T-cell (primary cell): Measurements from ENCODE around the gene KIZ. TPM values are rescaled to one million over a fixed set of nuclear protein-coding genes. Genes with fewer than 3 reads are reported as not detected.

Source experiments
- ATAC-seq, 4 experiments: fragments of 200-7000 bp in 3 of 4; fragments of 150-1000 bp in 1 of 4; cut with Tn5 transposase; replicated peaks in 1 of 4; 1 replicate in 3 of 4; 2 replicates in 1 of 4; pipeline ENCODE4 v1.10.0; 2021; ENCODE audit warnings: moderate library complexity in 3 of 4, mild to moderate bottlenecking in 2 of 4, moderate number of reproducible peaks in 1 of 4
- CTCF ChIA-PET, 2 donors: fragments of 300-600 bp; sonication (Branson Sonifier 250); formaldehyde crosslinking; loops; one replicate each; lab custom pipeline; 2022; ENCODE audit warnings: antibody characterized with exemption in 2 of 2; lab: Charles Lee
- POLR2A ChIA-PET, 2 donors: fragments of 300-600 bp; sonication (Branson Sonifier 250); formaldehyde crosslinking; loops; one replicate each; lab custom pipeline; 2022; ENCODE audit warnings: antibody characterized with exemption in 2 of 2; lab: Charles Lee
- DNase-seq, 35 experiments: peaks; one replicate each; pipeline versions ENCODE4 v3.0.0 to v3.0.0-alpha.2; 2013 to 2023
- H3K27ac ChIP-seq: one replicate; pipeline ENCODE4 v1.5.1; 2013; ENCODE audit warnings: low read length
- H3K27me3 ChIP-seq, 2 experiments: replicated peaks in 1 of 2; 1 replicate in 1 of 2; 2 replicates in 1 of 2; pipeline versions ENCODE4 v1.6.1 to v1.7.0; 2013; ENCODE audit warnings: low read length in 1 of 2, mixed read lengths in 1 of 2; ENCODE audit not compliant: control insufficient read depth in 2 of 2, insufficient read depth in 2 of 2; ENCODE audit errors: extremely low read depth in 1 of 2
- H3K36me3 ChIP-seq, 2 donors: 1 replicate in 1 of 2; 2 replicates in 1 of 2; pipeline versions ENCODE4 v1.6.1 to v1.7.0; 2013; ENCODE audit warnings: low read length in 1 of 2; ENCODE audit not compliant: control insufficient read depth in 2 of 2, insufficient read depth in 1 of 2; ENCODE audit errors: extremely low read depth in 1 of 2
- H3K4me1 ChIP-seq, 2 experiments: 1 replicate in 1 of 2; 2 replicates in 1 of 2; pipeline versions ENCODE4 v1.6.1 to v1.7.0; 2013; ENCODE audit warnings: low read length in 2 of 2, mixed read lengths in 1 of 2; ENCODE audit not compliant: insufficient read depth in 2 of 2, control insufficient read depth in 1 of 2; ENCODE audit errors: extremely low read depth in 1 of 2
- H3K4me3 ChIP-seq, 2 donors: 1 replicate in 1 of 2; 2 replicates in 1 of 2; pipeline versions ENCODE4 v1.5.1 to v1.7.0; 2013; ENCODE audit warnings: mild to moderate bottlenecking in 2 of 2, low read length in 1 of 2, moderate library complexity in 1 of 2; ENCODE audit not compliant: control insufficient read depth in 1 of 2; ENCODE audit errors: extremely low read depth in 1 of 2
- H3K9me3 ChIP-seq: 2 replicates; pipeline ENCODE4 v1.7.0; 2013
- H3K27ac Mint-ChIP-seq, 2 donors: one replicate each; pipeline ENCODE4 v1.8.0; 2020 to 2021; ENCODE audit warnings: mild to moderate bottlenecking in 2 of 2, mixed read lengths in 2 of 2
- H3K27me3 Mint-ChIP-seq, 2 donors: one replicate each; pipeline ENCODE4 v1.8.0; 2021 to 2022; ENCODE audit warnings: mixed read lengths in 2 of 2
- H3K36me3 Mint-ChIP-seq: one replicate; pipeline ENCODE4 v1.8.0; 2021; ENCODE audit warnings: mixed read lengths
- H3K4me1 Mint-ChIP-seq, 3 donors: one replicate each; pipeline ENCODE4 v1.8.0; 2020 to 2022; ENCODE audit warnings: mixed read lengths in 3 of 3, mild to moderate bottlenecking in 1 of 3
- H3K4me3 Mint-ChIP-seq, 3 donors: one replicate each; pipeline ENCODE4 v1.8.0; 2020 to 2022; ENCODE audit warnings: mild to moderate bottlenecking in 3 of 3, mixed read lengths in 3 of 3, moderate library complexity in 3 of 3
- H3K9me3 Mint-ChIP-seq, 3 donors: one replicate each; pipeline ENCODE4 v1.8.0; 2020 to 2022; ENCODE audit warnings: mixed read lengths in 3 of 3
- WGBS: methylation state at CpG from one replicate; pipeline ENCODE4 v1.1.5; 2013; ENCODE audit warnings: missing lambda C conversion rate; ENCODE audit not compliant: insufficient coverage; 5-methylcytosine and 5-hydroxymethylcytosine counted together
- total RNA-seq, 35 experiments: library from RNA in 6 of 35; stranded (reverse) in 6 of 35; fragments of 120-200 nt in 1 of 35; gene quantifications; one replicate each; pipeline versions ENCODE4 v1.2.1 to v1.2.4 and lab custom pipeline; 2013 to 2026

KIZ gene
- total RNA-seq, 5 donors from 2014 or later (not counting 1 experiment from before 2014, with no cell fraction given), result 30.1 to 44.0 (median 41.2) TPM

DNA sequence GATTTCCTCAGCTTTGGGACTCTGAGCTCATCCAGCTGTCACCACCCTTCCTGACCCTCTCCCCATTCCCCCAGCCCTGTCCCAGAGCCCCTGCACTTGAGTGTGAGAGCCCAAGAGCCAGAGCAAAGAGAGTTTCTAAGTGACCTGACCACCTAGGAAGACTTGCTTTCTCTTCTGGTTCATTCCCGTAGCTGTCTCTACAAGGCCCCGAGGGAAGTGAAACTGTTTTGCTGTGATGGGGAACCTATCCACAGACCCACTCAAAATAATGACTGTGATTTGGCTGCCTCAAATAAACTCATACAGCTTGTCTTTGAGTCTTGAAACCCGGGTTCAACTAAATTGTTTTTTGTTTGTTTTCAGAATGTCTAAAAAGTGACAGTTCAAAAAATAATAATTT lies 102.6 kb downstream of the KIZ start:
- ATAC-seq (no peak), DNase-seq (no peak)
- Histone ChIP-seq H3K9me3 (no peaks in the 10 kb centered on the region), H3K27me3 (no peaks in the 10 kb centered on the region), H3K4me3 (no peak overlapping the region), H3K27ac (no peak overlapping the region), H3K36me3 (peaks cover 6 to 35% of the 10 kb centered on the region in 2 donors), H3K4me1 (no peaks in the 10 kb centered on the region)
- POLR2A ChIA-PET, result no interaction called here
- no peak overlapping the region for H3K27ac Mint-ChIP-seq
- no CpG with 5 or more reads among the region's 3 CpGs for WGBS
- no peaks in the 10 kb centered on the region for H3K27me3 Mint-ChIP-seq
- peaks cover 52% of the 10 kb centered on the region for H3K36me3 Mint-ChIP-seq
- H3K4me3 Mint-ChIP-seq, result no peak overlapping the region
- CTCF ChIA-PET, result interaction anchor here in 1 of 2 donors (1.2 kb wide), 1 partner anchor 277 kb away, joined by 3 read pairs; no protein-coding TSS in a partner anchor
- no peaks in the 10 kb centered on the region for H3K4me1 Mint-ChIP-seq
- H3K9me3 Mint-ChIP-seq, result no peaks in the 10 kb centered on the region

DNA sequence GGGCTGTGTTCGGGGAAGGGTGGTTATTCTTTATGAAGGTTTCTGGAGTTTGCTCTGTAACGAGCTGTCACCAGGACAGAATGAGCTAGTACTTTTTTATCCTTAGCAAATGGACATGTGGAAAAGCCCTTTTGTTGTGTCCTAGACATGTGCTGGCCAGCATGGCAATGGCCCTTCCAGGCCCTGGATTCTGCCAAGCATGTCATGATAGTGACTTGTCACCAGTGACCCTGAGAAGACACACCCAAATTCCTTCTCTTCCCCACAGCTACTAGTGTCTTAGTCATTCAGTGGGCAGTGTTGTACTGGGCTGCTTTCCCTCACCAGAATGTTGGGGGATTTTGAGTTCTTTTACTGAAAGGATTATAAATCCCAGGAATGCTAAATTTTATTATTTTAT lies 103.3 kb downstream of the KIZ start:
- no peak overlapping the region for H3K27ac Mint-ChIP-seq

DNA sequence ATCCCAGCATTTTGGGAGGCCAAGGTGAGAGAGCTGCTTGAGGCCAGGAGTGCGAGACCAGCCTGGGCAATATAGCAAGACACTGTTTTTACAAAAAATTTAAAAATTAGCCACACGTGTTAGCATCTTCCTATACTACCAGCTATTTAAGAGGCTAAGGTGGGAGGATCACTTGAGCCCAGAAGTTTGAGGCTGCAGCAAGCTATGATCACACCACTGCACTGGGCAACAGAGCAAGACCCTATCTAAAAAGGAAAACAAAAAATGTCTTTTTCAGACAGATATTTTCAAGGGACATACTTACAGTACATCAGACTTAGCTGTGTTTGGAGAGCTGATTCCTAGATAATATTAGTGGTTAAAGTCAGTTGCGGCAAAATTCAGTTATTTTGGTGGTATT lies 104.3 kb downstream of the KIZ start:
- Histone ChIP-seq H3K27me3 (no peaks in the 10 kb centered on the region), H3K4me1 (no peaks in the 10 kb centered on the region), H3K9me3 (no peaks in the 10 kb centered on the region), H3K27ac (no peak overlapping the region), H3K36me3 (peaks cover 6 to 33% of the 10 kb centered on the region in 2 donors), H3K4me3 (no peak overlapping the region)
- Mint-ChIP-seq H3K9me3 (no peaks in the 10 kb centered on the region), H3K36me3 (peaks cover 47% of the 10 kb centered on the region), H3K27me3 (no peaks in the 10 kb centered on the region), H3K4me3 (no peak overlapping the region), H3K4me1 (peaks cover 0 to 3% (median 0%) of the 10 kb centered on the region in 3 donors), H3K27ac (no peak overlapping the region)
- WGBS, result 100% methylated on average over 2 of the region's 3 CpGs
- POLR2A ChIA-PET, result no interaction called here
- DNase-seq (no peak), ATAC-seq (no peak)
- CTCF ChIA-PET, result interaction anchor here in 1 of 2 donors (1.0 kb wide), 1 partner anchor 276 kb away, joined by 3 read pairs; no protein-coding TSS in a partner anchor

More for the DNA sequence above, 103.3 kb downstream of the KIZ start:
- POLR2A ChIA-PET, result no interaction called here
- Mint-ChIP-seq H3K27me3 (no peaks in the 10 kb centered on the region), H3K4me3 (no peak overlapping the region), H3K9me3 (no peaks in the 10 kb centered on the region), H3K4me1 (no peaks in the 10 kb centered on the region), H3K36me3 (peaks cover 52% of the 10 kb centered on the region)
- no peak for DNase-seq
- H3K27me3 ChIP-seq, result no peaks in the 10 kb centered on the region
- WGBS, result no CpG with 5 or more reads among the region's 2 CpGs
- CTCF ChIA-PET, result interaction anchor here in 1 of 2 donors (1.2 kb wide), 1 partner anchor 276 kb away, joined by 3 read pairs; no protein-coding TSS in a partner anchor
- H3K4me3 ChIP-seq, result no peak overlapping the region
- H3K27ac ChIP-seq, result no peak overlapping the region
- H3K4me1 ChIP-seq, result no peaks in the 10 kb centered on the region
- no peak for ATAC-seq
- H3K36me3 ChIP-seq, result peaks cover 6 to 35% of the 10 kb centered on the region in 2 donors
- no peaks in the 10 kb centered on the region for H3K9me3 ChIP-seq

DNA sequence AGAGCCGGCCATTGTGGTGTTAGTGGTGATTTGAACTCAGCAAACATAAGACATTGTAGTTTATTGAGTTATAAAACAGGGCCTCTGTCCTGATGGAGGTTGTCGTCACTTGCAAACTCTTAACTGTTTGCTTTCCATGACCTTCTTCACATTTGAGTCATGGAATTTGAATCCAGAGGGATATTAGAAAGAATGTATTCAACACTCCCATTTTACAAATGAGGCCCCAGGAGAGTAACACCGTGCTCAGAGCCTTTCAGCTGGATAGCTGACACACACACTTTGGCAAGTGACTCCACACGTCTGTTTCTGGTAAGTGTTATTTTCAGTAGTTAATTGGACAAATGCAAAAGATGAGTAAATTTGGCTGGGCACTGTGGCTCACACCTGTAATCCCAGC lies 104.8 kb downstream of the KIZ start:
- Histone ChIP-seq H3K4me1 (no peaks in the 10 kb centered on the region), H3K27ac (no peak overlapping the region), H3K36me3 (peaks cover 6 to 33% of the 10 kb centered on the region in 2 donors), H3K4me3 (no peak overlapping the region), H3K27me3 (no peaks in the 10 kb centered on the region), H3K9me3 (no peaks in the 10 kb centered on the region)
- CTCF ChIA-PET, result interaction anchor here in 1 of 2 donors (1.0 kb wide), 1 partner anchor 275 kb away, joined by 3 read pairs; no protein-coding TSS in a partner anchor
- Mint-ChIP-seq H3K4me1 (peaks cover under 1 to 3% (median under 1%) of the 10 kb centered on the region in 3 donors), H3K36me3 (peaks cover 42% of the 10 kb centered on the region), H3K4me3 (no peak overlapping the region), H3K27ac (no peak overlapping the region), H3K27me3 (no peaks in the 10 kb centered on the region), H3K9me3 (no peaks in the 10 kb centered on the region)
- POLR2A ChIA-PET, result no interaction called here
- ATAC-seq, result no peak
- DNase-seq, result no peak
- WGBS, result 100% methylated on average over 2 of the region's 4 CpGs

DNA sequence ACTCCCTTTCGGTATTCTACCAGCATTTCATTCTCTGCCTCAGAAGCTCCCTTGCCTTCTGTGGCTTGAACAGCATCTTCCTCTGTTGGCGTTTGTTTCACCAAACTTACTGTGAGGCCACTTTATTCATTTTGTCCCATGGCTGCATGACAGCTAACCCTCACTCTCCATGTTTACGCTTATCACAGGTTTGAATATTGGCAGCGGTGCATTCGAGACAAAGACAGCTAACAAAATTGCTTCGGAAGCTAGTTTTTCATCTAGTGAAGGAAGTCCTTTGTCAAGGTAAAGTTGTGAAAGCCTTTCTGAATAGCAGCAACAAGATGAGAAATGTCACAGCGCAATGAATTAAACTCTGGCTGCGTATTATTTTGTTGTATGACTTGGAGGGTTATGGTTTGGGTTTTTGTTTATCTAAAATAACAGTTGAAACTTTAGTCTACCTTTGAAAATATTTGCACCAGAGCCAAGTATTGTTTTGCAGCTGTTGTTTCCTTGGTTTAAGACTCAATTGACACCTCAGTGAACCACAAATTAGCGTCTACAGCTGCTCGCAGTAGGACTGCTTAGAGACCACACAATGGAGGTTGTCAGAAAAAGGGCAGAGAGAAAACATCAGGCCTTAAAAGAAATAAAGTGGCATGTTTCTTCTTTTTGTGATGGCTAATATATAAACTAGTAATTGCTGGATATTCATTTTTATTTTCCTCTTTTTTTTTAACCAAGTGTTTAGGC lies 106.8 kb downstream of the KIZ start:
- CTCF ChIA-PET, result interaction anchor here (0.6 to 1.3 kb wide), 3 partner anchors 18 to 272 kb away, joined by 3 to 4 read pairs (median 3); no protein-coding TSS in a partner anchor
- peaks cover 31% of the 10 kb centered on the region for H3K36me3 Mint-ChIP-seq
- peaks cover 5 to 6% (median 5%) of the 10 kb centered on the region in 3 donors for H3K4me1 Mint-ChIP-seq

DNA sequence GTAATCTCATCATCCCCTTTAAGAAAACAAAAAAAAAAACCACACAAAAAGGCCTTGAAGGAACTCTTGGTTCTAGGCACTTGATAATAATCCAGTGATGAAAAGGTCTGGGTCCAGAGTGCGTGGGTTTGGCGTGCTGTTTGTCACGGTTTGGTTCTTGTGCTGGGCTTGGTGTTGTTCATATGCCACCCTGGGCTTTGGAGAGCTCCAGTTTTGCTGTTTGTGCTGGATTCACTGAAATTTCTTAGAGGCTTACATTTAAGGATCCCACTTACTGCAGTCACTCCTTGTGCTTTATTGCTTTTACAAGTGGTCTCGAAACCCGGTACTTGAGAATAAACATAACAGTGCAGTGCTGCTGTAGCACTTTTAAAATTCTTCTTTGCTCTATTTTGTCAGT lies 108.4 kb downstream of the KIZ start:
- H3K4me1 ChIP-seq, result no peaks in the 10 kb centered on the region
- H3K27me3 ChIP-seq, result no peaks in the 10 kb centered on the region
- DNase-seq, result no peak
- H3K4me3 Mint-ChIP-seq, result no peak overlapping the region
- no peak overlapping the region for H3K27ac Mint-ChIP-seq
- peaks cover 5 to 6% (median 5%) of the 10 kb centered on the region in 3 donors for H3K4me1 Mint-ChIP-seq
- no peak for ATAC-seq
- H3K4me3 ChIP-seq, result no peak overlapping the region
- H3K9me3 Mint-ChIP-seq, result no peaks in the 10 kb centered on the region
- H3K27me3 Mint-ChIP-seq, result no peaks in the 10 kb centered on the region
- H3K27ac ChIP-seq, result no peak overlapping the region
- ChIA-PET POLR2A (interaction anchor here in 1 of 2 donors (0.6 kb wide), 1 partner anchor 399 kb away, joined by 3 read pairs; no protein-coding TSS in a partner anchor), CTCF (interaction anchor here (0.5 to 4.7 kb wide), 21 partner anchors 11 to 551 kb away, joined by 3 to 66 read pairs (median 5); no protein-coding TSS in a partner anchor)
- peaks cover 9 to 31% of the 10 kb centered on the region in 2 donors for H3K36me3 ChIP-seq
- WGBS, result 100% methylated on average over 1 of the region's 5 CpGs
- peaks cover 31% of the 10 kb centered on the region for H3K36me3 Mint-ChIP-seq
- no peaks in the 10 kb centered on the region for H3K9me3 ChIP-seq

More for the DNA sequence above, 106.8 kb downstream of the KIZ start:
- no peak for ATAC-seq
- Histone ChIP-seq H3K27ac (no peak overlapping the region), H3K9me3 (no peaks in the 10 kb centered on the region), H3K27me3 (no peaks in the 10 kb centered on the region), H3K36me3 (peaks cover 6 to 25% of the 10 kb centered on the region in 2 donors), H3K4me3 (no peak overlapping the region), H3K4me1 (no peaks in the 10 kb centered on the region)
- no peaks in the 10 kb centered on the region for H3K27me3 Mint-ChIP-seq
- DNase-seq, result no peak
- H3K27ac Mint-ChIP-seq, result no peak overlapping the region
- POLR2A ChIA-PET, result no interaction called here
- no peaks in the 10 kb centered on the region for H3K9me3 Mint-ChIP-seq
- no peak overlapping the region for H3K4me3 Mint-ChIP-seq
- 79% methylated on average over 2 of the region's 10 CpGs for WGBS
